ENCODE data around the gene C5orf47. TPM values are rescaled to one million over a fixed set of nuclear protein-coding genes. Genes with fewer than 3 reads are reported as not detected.

The C5orf47 gene
- total RNA-seq, 1 donor from 2014 or later: not detected

- Mint-ChIP-seq H3K27ac (ENCODE audit: unreplicated experiment) (no peak overlapping the region), H3K27me3 (ENCODE audit: unreplicated experiment) (peaks cover 3% of the 10 kb centered on the region), H3K36me3 (ENCODE audit: low read depth, unreplicated experiment) (no peaks in the 10 kb centered on the region), H3K4me3 (ENCODE audit: unreplicated experiment) (no peak overlapping the region), H3K9me3 (ENCODE audit: unreplicated experiment) (no peaks in the 10 kb centered on the region), H3K4me1 (ENCODE audit: unreplicated experiment) (no peaks in the 10 kb centered on the region)
- DNase-seq (ENCODE audit: low spot score): no peak
- no peak for TF ChIP-seq CTCF (IDR thresholded peaks at IDR 0.05; ENCODE audit: unreplicated experiment)
These were observed 17.9 kb upstream of the C5orf47 start for GRCh38 chr5:173970878-173971650.

GRCh38 chr5:173971681-173972345, 17.2 kb upstream of the C5orf47 start:
- no peaks in the 10 kb centered on the region for H3K9me3 Mint-ChIP-seq (ENCODE audit: unreplicated experiment)
- DNase-seq (ENCODE audit: low spot score): no peak
- H3K36me3 Mint-ChIP-seq (ENCODE audit: low read depth, unreplicated experiment): no peaks in the 10 kb centered on the region
- no peaks in the 10 kb centered on the region for H3K4me1 Mint-ChIP-seq (ENCODE audit: unreplicated experiment)
- no peak for TF ChIP-seq CTCF (IDR thresholded peaks at IDR 0.05; ENCODE audit: unreplicated experiment)
- no peak overlapping the region for H3K27ac Mint-ChIP-seq (ENCODE audit: unreplicated experiment)
- peaks cover 3% of the 10 kb centered on the region for H3K27me3 Mint-ChIP-seq (ENCODE audit: unreplicated experiment)
- H3K4me3 Mint-ChIP-seq (ENCODE audit: unreplicated experiment): no peak overlapping the region

- H3K4me3 Mint-ChIP-seq (ENCODE audit: unreplicated experiment): no peak overlapping the region
- no peaks in the 10 kb centered on the region for H3K4me1 Mint-ChIP-seq (ENCODE audit: unreplicated experiment)
- no peak for DNase-seq (ENCODE audit: low spot score)
- no peaks in the 10 kb centered on the region for H3K36me3 Mint-ChIP-seq (ENCODE audit: low read depth, unreplicated experiment)
- no peaks in the 10 kb centered on the region for H3K9me3 Mint-ChIP-seq (ENCODE audit: unreplicated experiment)
- no peak overlapping the region for H3K27ac Mint-ChIP-seq (ENCODE audit: unreplicated experiment)
- H3K27me3 Mint-ChIP-seq (ENCODE audit: unreplicated experiment): peaks cover 3% of the 10 kb centered on the region
- no peak for TF ChIP-seq CTCF (IDR thresholded peaks at IDR 0.05; ENCODE audit: unreplicated experiment)
These were observed 16.4 kb upstream of the C5orf47 start for GRCh38 chr5:173972607-173972924.

GRCh38 chr5:173972925-173973615, 15.9 kb upstream of the C5orf47 start:
- peak; percentile 86 for TF ChIP-seq CTCF (IDR thresholded peaks at IDR 0.05; ENCODE audit: unreplicated experiment)
- DNase-seq (ENCODE audit: low spot score): peak; percentile 85
- no peaks in the 10 kb centered on the region for H3K36me3 Mint-ChIP-seq (ENCODE audit: low read depth, unreplicated experiment)
- H3K4me3 Mint-ChIP-seq (ENCODE audit: unreplicated experiment): peak overlapping the region; percentile 85
- H3K27me3 Mint-ChIP-seq (ENCODE audit: unreplicated experiment): peaks cover 3% of the 10 kb centered on the region
- no peaks in the 10 kb centered on the region for H3K4me1 Mint-ChIP-seq (ENCODE audit: unreplicated experiment)
- H3K27ac Mint-ChIP-seq (ENCODE audit: unreplicated experiment): no peak overlapping the region
- H3K9me3 Mint-ChIP-seq (ENCODE audit: unreplicated experiment): no peaks in the 10 kb centered on the region

GRCh38 chr5:173973616-173973969, 15.4 kb upstream of the C5orf47 start:
- peak overlapping the region; percentile 85 for H3K4me3 Mint-ChIP-seq (ENCODE audit: unreplicated experiment)
- no peak for TF ChIP-seq CTCF (IDR thresholded peaks at IDR 0.05; ENCODE audit: unreplicated experiment)
- no peaks in the 10 kb centered on the region for H3K36me3 Mint-ChIP-seq (ENCODE audit: low read depth, unreplicated experiment)
- no peak overlapping the region for H3K27ac Mint-ChIP-seq (ENCODE audit: unreplicated experiment)
- no peaks in the 10 kb centered on the region for H3K4me1 Mint-ChIP-seq (ENCODE audit: unreplicated experiment)
- H3K27me3 Mint-ChIP-seq (ENCODE audit: unreplicated experiment): peaks cover 3% of the 10 kb centered on the region
- no peak for DNase-seq (ENCODE audit: low spot score)
- H3K9me3 Mint-ChIP-seq (ENCODE audit: unreplicated experiment): no peaks in the 10 kb centered on the region

All from endothelial cell (in vitro differentiated cells).